Fibroblast of upper back skin (primary cell): ENCODE results near the gene PLLP.
"Not testable (repeated sequence)": the region's sequence is repeated elsewhere in the genome, so short reads cannot be mapped to it uniquely, and the experiment has no call there.

Experiments
- DNase-seq: peaks from one replicate; pipeline ENCODE4 v3.0.0-alpha.2; 2013

Gene PLLP

DNA sequence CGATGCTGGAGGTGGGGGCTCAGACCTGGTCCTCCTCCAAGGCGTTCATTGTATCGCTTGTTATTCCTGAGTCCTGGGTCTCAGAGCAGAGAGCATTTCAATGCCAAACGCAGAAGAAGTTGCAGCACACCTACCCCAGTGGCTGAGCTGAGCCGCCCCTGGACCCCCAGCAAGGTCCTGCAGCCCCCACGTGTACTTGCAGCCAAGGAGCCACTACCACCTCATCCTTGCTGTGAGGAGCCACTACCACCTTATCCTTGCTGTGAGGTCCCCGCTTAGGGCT is 13.5 kb downstream of the PLLP start:
- DNase-seq = no peak

DNA sequence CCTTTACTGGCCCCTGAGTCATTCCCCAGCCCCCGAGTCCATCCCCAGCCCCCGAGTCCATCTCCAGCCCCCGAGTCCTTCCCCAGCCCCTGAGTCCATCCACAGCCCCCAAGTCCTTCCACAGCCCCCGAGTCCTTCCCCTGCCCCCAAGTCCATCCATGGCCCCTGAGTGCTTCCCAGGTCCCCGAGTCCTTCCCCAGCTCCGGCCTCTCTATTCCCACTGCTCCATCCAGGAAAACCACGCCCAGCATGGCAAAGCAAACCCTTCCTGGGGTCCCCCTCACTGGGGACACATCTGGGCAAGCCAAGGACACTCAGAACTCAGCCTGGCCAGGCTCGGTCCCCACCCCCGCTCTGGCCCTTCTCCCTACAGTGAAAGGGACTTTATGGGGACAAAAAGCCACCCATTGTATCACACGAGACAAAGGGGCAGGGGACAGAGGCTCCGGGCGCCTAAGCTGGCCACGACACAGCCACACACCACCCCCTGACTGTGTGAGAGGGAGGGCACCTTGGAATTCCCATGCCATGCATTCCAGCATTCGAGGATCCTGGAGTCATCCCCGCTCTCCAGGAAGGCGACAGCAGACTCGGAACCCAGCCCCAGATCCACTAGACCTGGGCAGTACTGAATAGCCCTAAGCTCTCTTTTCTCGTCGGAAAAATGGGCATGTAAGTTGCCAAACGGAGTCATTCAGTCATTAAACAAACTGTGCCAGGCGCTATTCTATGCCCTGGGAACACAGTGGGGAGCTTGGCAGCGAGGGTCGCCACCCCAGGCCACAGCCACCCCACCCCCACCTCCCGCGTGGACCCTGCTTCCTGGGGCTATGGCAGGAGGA is 14.0 kb downstream of the PLLP start:
- no peak for DNase-seq

DNA sequence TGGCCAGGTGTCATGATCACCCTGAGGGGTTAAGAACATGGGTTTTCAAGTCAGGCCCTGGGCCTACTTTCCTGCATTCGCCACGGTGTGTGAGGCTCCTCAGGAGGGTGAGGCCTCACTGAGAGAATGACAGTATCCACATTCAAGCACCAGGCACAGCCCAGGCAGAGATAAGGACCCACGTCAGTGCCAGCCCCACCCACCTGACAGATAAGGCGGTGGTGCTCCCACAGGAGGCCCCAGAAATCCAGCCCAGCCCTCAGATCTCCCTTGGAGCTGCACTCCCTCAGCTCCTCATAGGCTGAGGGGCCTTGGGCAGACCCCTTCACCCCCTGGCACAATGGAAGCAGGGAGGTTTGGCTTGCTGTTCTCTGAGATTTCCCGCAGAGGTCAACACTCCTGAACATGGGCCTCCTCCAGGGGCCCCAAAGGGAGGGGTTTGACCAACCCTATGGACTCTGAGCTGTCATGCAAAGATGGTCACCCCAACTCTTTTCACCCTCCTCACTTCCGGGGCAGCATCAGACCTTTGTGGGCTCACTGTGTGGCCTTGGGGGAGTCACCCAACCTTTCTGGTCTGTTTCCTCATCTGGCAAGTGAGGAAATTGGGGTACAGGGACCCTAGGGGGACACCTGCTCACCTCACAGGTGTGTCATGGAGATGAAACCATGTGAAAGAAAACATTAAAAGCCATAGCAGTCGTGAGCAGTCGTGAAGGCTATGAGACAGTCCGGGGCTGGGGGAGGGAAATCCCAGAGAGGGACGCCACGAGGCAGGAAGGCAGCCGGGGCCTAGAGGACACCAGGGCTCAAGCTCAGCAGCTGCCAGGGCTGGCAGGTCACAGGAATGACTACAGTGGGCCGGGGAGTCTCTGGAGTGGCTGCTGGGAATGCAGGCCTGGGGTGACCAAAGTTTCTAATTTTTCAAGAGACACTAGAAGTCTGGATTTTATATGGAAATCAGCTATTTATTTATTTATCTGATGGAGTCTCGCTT is 15.4 kb downstream of the PLLP start:
- DNase-seq = no peak

DNA sequence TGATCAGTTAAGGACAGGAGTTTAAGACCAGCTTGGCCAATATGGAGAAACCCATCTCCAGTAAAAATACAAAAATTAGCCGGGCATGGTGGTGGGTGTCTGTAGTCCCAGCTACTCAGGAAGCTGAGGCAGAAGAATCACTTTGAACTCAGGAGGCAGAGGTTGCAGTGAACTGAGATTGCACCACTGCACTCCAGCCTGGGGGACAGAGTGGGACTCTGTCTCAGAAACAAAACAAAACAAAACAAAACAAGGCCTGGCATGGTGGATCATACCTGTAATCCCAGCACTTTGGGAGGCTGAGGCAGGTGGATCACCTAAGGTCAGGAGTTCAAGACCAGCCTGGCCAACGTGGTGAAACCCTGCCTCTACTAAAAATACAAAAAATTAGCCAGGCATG is 17.1 kb downstream of the PLLP start:
- not testable (repeated sequence) for DNase-seq

DNA sequence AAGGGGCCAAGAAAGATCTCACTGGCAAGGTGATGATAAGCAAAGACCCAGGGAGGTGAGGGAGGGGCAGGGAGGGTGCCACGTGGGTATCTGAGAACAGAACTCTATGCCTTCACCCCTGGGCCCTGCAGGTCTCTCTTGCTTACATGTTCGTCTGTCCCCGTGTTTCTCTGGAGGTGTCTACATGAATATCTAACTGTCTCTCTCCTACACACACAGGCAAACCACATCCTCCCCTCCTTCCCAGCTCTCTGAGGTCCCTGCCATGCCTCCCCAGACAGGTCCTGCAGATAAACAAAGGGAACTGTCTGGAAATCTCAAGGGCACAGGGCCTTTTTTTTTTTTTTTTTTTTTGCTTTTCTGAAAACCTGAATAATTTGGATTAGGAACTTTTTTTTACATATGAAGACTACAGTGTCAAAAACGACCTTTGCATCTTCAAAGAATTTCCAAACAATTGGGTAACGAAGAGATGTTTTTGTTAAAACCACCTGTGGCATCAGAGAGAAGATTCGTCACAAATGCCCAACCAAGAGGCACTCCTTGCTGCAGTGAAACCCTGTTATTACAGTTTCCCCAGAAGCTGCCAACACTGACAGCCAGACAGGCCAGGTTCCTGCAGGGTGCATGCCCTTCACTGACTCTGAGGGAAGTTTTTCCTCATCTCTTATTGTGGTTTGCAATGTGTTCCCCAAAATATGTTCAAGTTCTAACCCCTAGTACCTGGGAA is 17.8 kb downstream of the PLLP start:
- DNase-seq = no peak

- DNase-seq = no peak
Observed at GRCh38 chr16:57265850-57266530, 18.5 kb downstream of the PLLP start.

- no peak for DNase-seq
Observed at GRCh38 chr16:57264950-57265371, 19.5 kb downstream of the PLLP start.

- no peak for DNase-seq
Observed at GRCh38 chr16:57264381-57264780, 20.1 kb downstream of the PLLP start.

- DNase-seq = no peak
Observed at GRCh38 chr16:57263541-57264351, 20.7 kb downstream of the PLLP start.

GRCh38 chr16:57262841-57263540 is 21.5 kb downstream of the PLLP start:
- no peak for DNase-seq

- DNase-seq = no peak
Observed at GRCh38 chr16:57261806-57262205, 22.7 kb downstream of the PLLP start.

- DNase-seq = peak; percentile 66
Observed at GRCh38 chr16:57260294-57260929, 24.1 kb downstream of the PLLP start.

- no peak for DNase-seq
Observed at GRCh38 chr16:57258910-57259475, 25.5 kb downstream of the PLLP start.

DNA sequence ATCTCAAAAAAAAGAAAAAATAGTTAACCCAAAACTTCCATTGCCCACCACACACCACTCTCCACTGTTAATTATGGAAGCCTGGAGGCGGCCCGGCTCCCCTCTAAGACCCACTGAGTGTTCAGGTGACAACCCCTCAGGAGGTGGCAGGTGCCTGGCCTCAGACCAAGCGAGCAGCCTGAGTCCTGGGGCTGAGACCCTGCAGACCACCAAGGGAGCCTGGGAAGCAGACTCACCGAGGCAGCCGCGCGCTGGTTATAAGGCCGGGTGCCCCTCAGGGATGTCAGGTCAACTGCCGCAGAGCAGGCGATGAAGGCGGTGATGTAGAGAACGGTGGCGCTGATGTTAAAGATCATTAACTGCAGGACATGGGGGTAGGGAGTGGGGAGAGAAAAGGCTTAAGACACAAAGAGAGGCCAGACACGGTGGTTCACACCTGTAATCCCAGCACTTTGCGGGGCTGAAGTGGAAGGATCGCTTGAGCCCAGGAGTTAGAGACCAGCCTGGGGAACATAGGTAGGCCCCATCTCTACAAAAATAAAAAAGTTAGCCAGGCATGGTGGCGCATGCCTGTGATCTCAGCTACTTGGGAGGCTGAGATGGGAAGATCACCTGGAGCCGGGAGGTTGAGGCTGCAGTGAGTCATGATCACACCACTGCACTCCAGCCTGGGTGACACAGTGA is 26.1 kb downstream of the PLLP start:
- DNase-seq = no peak

DNA sequence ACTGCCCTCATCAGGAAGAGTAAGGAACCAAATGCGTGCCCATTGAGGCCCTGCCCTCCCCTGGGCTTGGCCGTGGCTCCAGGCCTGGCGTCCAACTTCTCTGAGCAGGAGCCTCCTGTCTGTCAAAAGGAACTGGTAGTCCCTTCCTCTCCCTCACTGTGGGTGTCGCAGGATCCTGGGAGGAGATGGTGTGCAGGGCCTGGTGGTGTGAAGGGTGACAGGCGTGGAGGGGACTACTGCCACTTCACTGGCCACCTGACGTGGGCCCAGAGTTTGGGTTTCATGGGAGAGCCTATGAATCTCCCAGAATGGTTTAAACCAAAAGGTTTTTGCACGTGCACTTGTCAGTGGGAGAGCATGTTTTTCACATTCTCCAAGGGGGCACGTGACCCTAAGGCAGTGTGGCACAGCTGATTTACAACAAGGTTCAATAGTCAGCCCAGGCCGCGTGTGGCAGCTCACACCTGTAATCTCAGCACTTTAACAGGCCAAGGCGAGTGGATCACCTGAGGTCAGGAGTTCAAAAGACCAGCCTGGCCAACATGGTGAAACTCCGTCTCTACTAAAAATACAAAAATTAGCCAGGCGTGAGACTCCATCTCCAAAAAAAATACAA is 26.9 kb downstream of the PLLP start:
- no peak for DNase-seq

DNA sequence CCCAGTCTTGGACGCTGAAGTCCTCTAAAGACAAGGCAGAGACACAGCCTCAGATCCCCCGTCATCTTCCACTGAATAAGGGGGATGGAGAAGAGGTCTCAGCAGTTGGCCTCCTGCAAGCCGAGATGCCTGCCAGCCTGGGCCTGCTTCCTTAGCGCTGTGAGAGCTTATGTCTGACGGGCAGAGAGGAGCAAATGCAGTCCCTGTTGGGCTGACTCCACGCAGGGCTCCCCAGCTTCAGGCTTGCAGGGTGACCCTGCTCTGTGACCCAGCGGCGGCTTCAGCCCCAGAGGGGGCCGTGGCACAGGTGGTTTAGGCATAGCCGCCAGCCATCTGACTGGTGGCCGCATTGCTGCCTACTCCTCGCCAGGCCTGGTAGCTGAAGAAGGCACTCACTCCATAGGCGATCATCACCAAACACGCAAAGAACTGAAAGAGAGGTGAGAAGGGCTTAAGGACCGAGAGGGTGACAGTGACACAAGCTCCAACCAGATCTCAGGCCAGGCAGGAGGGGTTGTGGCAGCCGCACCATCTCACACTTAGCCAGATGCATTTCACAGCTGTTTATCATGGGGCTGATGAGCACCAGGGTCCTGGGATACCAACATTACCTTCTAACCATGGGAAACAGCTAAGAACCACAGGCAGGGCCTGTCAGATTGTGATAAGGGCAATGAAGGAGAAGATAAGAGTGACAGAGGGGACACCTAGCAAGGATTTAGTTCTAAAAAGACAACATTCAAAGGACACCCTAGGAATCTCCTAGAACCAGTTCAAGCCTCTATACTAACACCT is 27.7 kb downstream of the PLLP start:
- DNase-seq = no peak

DNA sequence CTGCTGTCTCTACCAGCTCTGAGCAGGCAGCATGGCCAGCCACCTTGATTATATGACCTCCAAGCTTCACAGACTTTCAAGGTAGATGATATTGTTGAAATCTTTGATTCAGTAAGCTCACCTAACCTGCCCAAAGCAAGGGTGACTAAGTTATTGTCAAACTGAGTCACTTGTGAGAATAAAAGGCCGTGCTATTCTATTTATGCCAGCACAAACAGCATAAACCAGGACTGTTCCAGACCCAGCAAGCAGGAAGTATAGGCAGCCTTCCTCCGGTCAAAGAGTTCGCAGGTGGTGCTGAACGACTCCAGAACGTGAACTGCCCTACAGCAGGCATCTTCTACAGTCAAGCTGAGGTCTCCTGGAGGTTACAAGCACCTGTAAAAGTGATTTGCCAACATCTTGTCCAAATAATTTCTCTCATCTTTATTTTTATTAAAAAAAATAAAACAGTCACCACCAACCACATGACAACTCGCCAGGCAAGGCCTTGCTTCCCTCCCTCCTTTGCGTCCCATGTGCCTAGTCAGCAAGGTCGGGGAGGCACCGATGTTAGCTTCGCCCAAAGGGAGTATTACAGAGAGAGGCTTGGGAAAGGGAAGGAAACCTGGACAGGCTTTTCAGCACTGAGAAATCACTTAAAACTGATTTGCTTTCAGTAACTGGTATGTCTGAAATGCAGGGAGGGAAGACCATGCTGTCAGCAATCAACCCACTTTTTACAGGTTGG is 28.6 kb downstream of the PLLP start:
- no peak for DNase-seq

DNA sequence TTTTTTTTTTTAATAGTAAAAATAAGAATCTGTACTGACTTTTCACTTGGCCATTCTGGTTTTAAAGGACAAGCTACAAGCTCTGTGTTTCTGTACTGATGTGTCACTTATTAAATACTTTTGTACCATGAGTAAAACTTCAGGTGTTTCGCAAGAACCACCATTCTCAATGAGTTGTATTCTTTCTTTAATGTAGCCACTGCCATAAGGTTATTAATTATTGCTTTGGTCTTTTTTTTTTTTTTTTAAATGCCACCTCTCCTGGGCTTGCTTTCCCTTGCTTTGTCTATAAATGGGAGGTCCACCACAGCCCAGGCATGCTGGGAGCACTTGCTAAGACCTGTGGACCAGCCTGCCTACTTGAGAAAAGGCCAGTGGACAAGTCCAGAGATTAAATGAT is 31.0 kb downstream of the PLLP start:
- DNase-seq = no peak
